ENCODE measurements around the gene CYP4F3. TPM values are rescaled to one million over a fixed set of nuclear protein-coding genes. Genes with fewer than 3 reads are reported as not detected.

CYP4F3 gene
- total and polyA plus RNA-seq, 12 donors = 0.01 to 1.8 (median 0.37) TPM; not detected in 2

GRCh38 chr19:15652559-15653278 is 12.0 kb downstream of the CYP4F3 start:
- Histone ChIP-seq H3K4me3 (no peak overlapping the region), H3K36me3 (no peaks in the 10 kb centered on the region), H3K27me3 (peaks cover 0 to 35% (median 6%) of the 10 kb centered on the region in 7 donors), H3K4me1 (no peaks in the 10 kb centered on the region), H3K9me3 (peaks cover 0 to 8% (median 0%) of the 10 kb centered on the region in 11 donors), H3K27ac (no peak overlapping the region)
- 73 to 80% methylated on average over 8 of the region's 8 CpGs for WGBS, 2 donors
- ATAC-seq (no peak), DNase-seq (no peak)
- TF ChIP-seq CTCF (IDR thresholded peaks at IDR 0.05) = no peak
- intact Hi-C loops (cut with DNase I) = no loop called here

- H3K27ac ChIP-seq = no peak overlapping the region
- no peak overlapping the region for H3K4me3 ChIP-seq
- no peaks in the 10 kb centered on the region for H3K36me3 ChIP-seq
- no peaks in the 10 kb centered on the region for H3K9me3 ChIP-seq
- peaks cover 0 to 43% (median 16%) of the 10 kb centered on the region in 7 donors for H3K27me3 ChIP-seq
- intact Hi-C loops (cut with DNase I) = no loop called here
- DNase-seq = no peak
- no peak for TF ChIP-seq CTCF (IDR thresholded peaks at IDR 0.05)
- no peak for ATAC-seq
- H3K4me1 ChIP-seq = no peaks in the 10 kb centered on the region
These were observed 15.8 kb downstream of the CYP4F3 start for GRCh38 chr19:15656467-15656866.

- Histone ChIP-seq H3K27me3 (peaks cover 0 to 45% (median 10%) of the 10 kb centered on the region in 7 donors), H3K9me3 (peaks cover 0 to 8% (median 0%) of the 10 kb centered on the region in 11 donors), H3K36me3 (no peaks in the 10 kb centered on the region), H3K4me3 (no peak overlapping the region), H3K4me1 (no peaks in the 10 kb centered on the region), H3K27ac (no peak overlapping the region)
- TF ChIP-seq CTCF (IDR thresholded peaks at IDR 0.05) = no peak
- WGBS, 2 donors = 72 to 76% methylated on average over 4 of the region's 4 CpGs
- DNase-seq (no peak), ATAC-seq (no peak)
- intact Hi-C loops (cut with DNase I) = no loop called here
These were observed 22.6 kb downstream of the CYP4F3 start for GRCh38 chr19:15663247-15663646.

GRCh38 chr19:15666186-15666585 is 25.5 kb downstream of the CYP4F3 start:
- Histone ChIP-seq H3K4me1 (no peaks in the 10 kb centered on the region), H3K4me3 (no peak overlapping the region), H3K9me3 (peaks cover 0 to 8% (median 0%) of the 10 kb centered on the region in 11 donors), H3K36me3 (no peaks in the 10 kb centered on the region), H3K27ac (no peak overlapping the region), H3K27me3 (peaks cover 0 to 54% (median 4%) of the 10 kb centered on the region in 7 donors)
- intact Hi-C loops (cut with DNase I) = no loop called here
- no peak for DNase-seq
- WGBS, 2 donors = 12 to 19% methylated on average over 1 of the region's 1 CpG
- no peak for TF ChIP-seq CTCF (IDR thresholded peaks at IDR 0.05)
- no peak for ATAC-seq

Data from heart right ventricle (tissue), 16 donors.